Measurements from ENCODE around the gene RBM4B.

The RBM4B gene

GRCh38 chr11:66686801-66687750, 9.4 kb upstream of the RBM4B start:
- DNase-seq, result no peak

- no peak for DNase-seq
Measured at GRCh38 chr11:66686100-66686785, 8.6 kb upstream of the RBM4B start.

- DNase-seq, result no peak
Measured at GRCh38 chr11:66685276-66686099, 7.8 kb upstream of the RBM4B start.

- DNase-seq, result no peak
Measured at GRCh38 chr11:66684635-66685034, 6.9 kb upstream of the RBM4B start.

GRCh38 chr11:66683877-66684276, 6.2 kb upstream of the RBM4B start:
- no peak for DNase-seq

- DNase-seq, result no peak
Measured at GRCh38 chr11:66680966-66681645, 3.4 kb upstream of the RBM4B start.

GRCh38 chr11:66676931-66677598, 622 bp downstream of the RBM4B start:
- no peak for DNase-seq

- no peak for DNase-seq
Measured at GRCh38 chr11:66676282-66676919, 1.3 kb downstream of the RBM4B start.

GRCh38 chr11:66674964-66675602, 2.6 kb downstream of the RBM4B start:
- no peak for DNase-seq

GRCh38 chr11:66670816-66671215, 6.9 kb downstream of the RBM4B start:
- DNase-seq, result no peak

- DNase-seq, result no peak
Measured at GRCh38 chr11:66665369-66665768, 12.3 kb downstream of the RBM4B start.

GRCh38 chr11:66663741-66664296, 13.9 kb downstream of the RBM4B start:
- no peak for DNase-seq

GRCh38 chr11:66659763-66660162, 17.9 kb downstream of the RBM4B start:
- no peak for DNase-seq

GRCh38 chr11:66653123-66653522, 24.6 kb downstream of the RBM4B start:
- no peak for DNase-seq

- no peak for DNase-seq
Measured at GRCh38 chr11:66652651-66653050, 25.0 kb downstream of the RBM4B start.

- DNase-seq, result no peak
Measured at GRCh38 chr11:66651016-66651415, 26.7 kb downstream of the RBM4B start.

GRCh38 chr11:66649903-66650302, 27.8 kb downstream of the RBM4B start:
- DNase-seq, result no peak

- DNase-seq, result no peak
Measured at GRCh38 chr11:66646828-66647227, 30.9 kb downstream of the RBM4B start.

- no peak for DNase-seq
Measured at GRCh38 chr11:66643745-66644437, 33.8 kb downstream of the RBM4B start.

- DNase-seq, result no peak
Measured at GRCh38 chr11:66641834-66642233, 35.9 kb downstream of the RBM4B start.
